ENCODE results near the gene RALGDS. TPM values are rescaled to one million over a fixed set of nuclear protein-coding genes. Genes with fewer than 3 reads are reported as not detected.

RALGDS gene
- total and polyA plus RNA-seq, 2 experiments from 2014 or later, result 8.6 to 20.3 TPM

DNA sequence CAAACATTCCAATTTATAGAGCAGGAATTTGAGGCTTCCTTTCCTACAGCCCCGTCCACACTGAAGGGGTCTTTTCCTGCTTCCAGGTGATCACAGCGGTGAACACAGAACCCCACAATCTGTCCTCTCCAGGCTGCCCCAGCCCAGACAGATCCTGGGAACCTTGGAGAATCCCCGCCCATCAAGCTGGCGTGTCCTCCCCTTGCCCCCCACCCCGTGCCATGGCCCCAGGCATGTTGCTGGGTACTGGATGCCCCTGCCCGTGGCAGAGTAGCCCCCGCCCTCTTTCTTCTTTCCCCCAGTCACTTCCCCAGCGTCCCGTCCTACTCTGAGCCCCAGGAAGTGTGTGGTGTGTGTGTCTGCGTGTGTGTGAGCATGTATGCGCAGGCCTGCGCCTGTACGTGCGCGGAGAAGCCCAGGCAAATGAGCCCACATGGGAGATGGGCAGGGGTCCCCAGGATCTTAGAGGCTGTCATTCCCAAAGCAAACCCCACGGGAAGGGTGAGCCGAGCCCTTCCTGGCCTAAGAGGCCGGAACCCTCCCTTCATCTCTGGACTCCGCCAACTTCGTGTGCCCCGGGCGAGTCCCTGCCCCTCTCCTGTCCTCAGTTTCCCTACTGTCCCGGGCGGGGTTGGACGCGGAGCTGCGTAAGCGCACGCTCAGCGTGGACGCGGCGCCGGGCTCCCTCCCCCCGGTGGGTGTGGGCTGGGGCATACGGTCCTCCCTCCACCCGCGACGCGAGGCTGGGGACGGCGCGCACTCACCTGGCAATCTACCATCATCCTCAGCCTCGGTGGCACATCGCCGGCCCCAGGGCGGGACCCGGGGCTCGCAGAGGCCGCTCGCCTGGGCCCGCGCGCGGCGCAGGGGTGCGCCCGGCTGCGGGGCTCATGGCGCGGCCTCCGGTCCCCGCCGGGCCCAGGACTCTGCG is 27.4 kb upstream of the RALGDS start:
- peak; percentile 6 for ATAC-seq
- peak overlapping the region; percentile 13; the same call in 1 of the 2 replicates for H3K27ac Mint-ChIP-seq
- H3K9me3 Mint-ChIP-seq, result no peaks in the 10 kb centered on the region
- TF ChIP-seq EZH2 (IDR thresholded peaks at IDR 0.05; ENCODE audit: low read depth, unreplicated experiment) (no peak), ZNF462 (CRISPR knock-in tag; IDR thresholded peaks at IDR 0.05) (no peak), ZNF114 (CRISPR knock-in tag; IDR thresholded peaks at IDR 0.05) (no peak), JUNB (IDR thresholded peaks at IDR 0.05; ENCODE audit: unreplicated experiment) (no peak), STAT1 (IDR thresholded peaks at IDR 0.05; ENCODE audit: unreplicated experiment) (no peak), NANOG (IDR thresholded peaks at IDR 0.05; ENCODE audit: borderline replicate concordance) (no peak), ETS1 (IDR thresholded peaks at IDR 0.05) (no peak), POLR2AphosphoS5 (IDR thresholded peaks at IDR 0.05; ENCODE audit: low read depth) (no peak), CREB1 (CRISPR knock-in tag; IDR thresholded peaks at IDR 0.05; ENCODE audit: low read depth) (no peak)
- H4K20me1 ChIP-seq (replicated peaks; ENCODE audit: insufficient read depth), result peaks cover 12% of the 10 kb centered on the region; the same call in 1 of the 2 replicates
- peaks cover 4% of the 10 kb centered on the region; the same call in 1 of the 2 replicates for H3K27me3 ChIP-seq (ENCODE audit: insufficient read depth)
- H3K4me2 ChIP-seq, result peak overlapping the region; percentile 94
- peaks cover 21% of the 10 kb centered on the region; the same call in 2 of the 3 replicates for H3K4me1 Mint-ChIP-seq
- 0 out of 2 replicates have a peak, but pooled peaks cover 2% of the 10 kb centered on the region for H3K79me2 ChIP-seq (replicated peaks; ENCODE audit: insufficient read depth)
- 0 out of 2 replicates have a peak overlapping the region, but pooled peaks have one; percentile 32 for H2AFZ ChIP-seq
- H3K4me3 ChIP-seq, result peak overlapping the region; percentile 73
- DNase-seq (ENCODE audit: low spot score), result peak; percentile 38
- no peaks in the 10 kb centered on the region for H3F3A ChIP-seq (replicated peaks; ENCODE audit: low read depth)
- H3K36me3 Mint-ChIP-seq (ENCODE audit: low read depth), result no peaks in the 10 kb centered on the region
- peak overlapping the region; percentile 82 for H3K4me3 Mint-ChIP-seq
- H3K9me2 ChIP-seq (ENCODE audit: insufficient read depth), result no peaks in the 10 kb centered on the region
- no peak overlapping the region for H3K27ac ChIP-seq (ENCODE audit: low read depth)
- no peaks in the 10 kb centered on the region for H3K36me3 ChIP-seq (ENCODE audit: insufficient read depth)
- peaks cover 8% of the 10 kb centered on the region for H3K4me1 ChIP-seq (ENCODE audit: insufficient read depth)
- H3K27me3 Mint-ChIP-seq (ENCODE audit: insufficient read depth, low read depth, poor library complexity), result peaks cover 35% of the 10 kb centered on the region
